H1 (cell line): ENCODE measurements around the gene GOLGA2. TPM values are rescaled to one million over a fixed set of nuclear protein-coding genes. Genes with fewer than 3 reads are reported as not detected.

ENCODE experiments used
- CTCF ChIA-PET: fragments of 300-600 bp; sonication (Branson Sonifier 250); formaldehyde crosslinking; loops from one replicate; lab custom pipeline; 2021; ENCODE audit not compliant: partially characterized antibody; lab: Charles Lee
- POLR2A ChIA-PET: fragments of 300-600 bp; sonication (Branson Sonifier 250); formaldehyde crosslinking; loops from one replicate; lab custom pipeline; 2021; ENCODE audit warnings: inconsistent platforms; ENCODE audit not compliant: partially characterized antibody; lab: Charles Lee
- DNase-seq, 2 experiments: peaks; one replicate each; pipeline versions ENCODE4 v3.0.0 to v3.0.0-alpha.2; 2010 to 2022; ENCODE audit warnings: low spot score in 2 of 2, low read depth in 1 of 2, mixed read lengths in 1 of 2
- FAIRE-seq: peaks from 2 replicates; lab custom pipeline; 2011; peaks lifted over from hg19 to GRCh38; lab: Jason Lieb, UNC
- H2AFZ ChIP-seq: 2 replicates; pipeline ENCODE4 v1.8.1; 2012; ENCODE audit warnings: low read length, inconsistent platforms
- H2AK5ac ChIP-seq: 2 replicates; pipeline ENCODE4 v1.6.1; 2013; ENCODE audit warnings: low read depth, low read length
- H2BK120ac ChIP-seq: replicated peaks from 2 replicates; pipeline ENCODE3; 2013; ENCODE audit warnings: low read depth, low read length, inconsistent platforms
- H2BK12ac ChIP-seq: 2 replicates; pipeline ENCODE4 v1.6.1; 2013; ENCODE audit warnings: low read depth, low read length
- H2BK15ac ChIP-seq: 2 replicates; pipeline ENCODE4 v1.6.1; 2013; ENCODE audit warnings: low read length
- H2BK20ac ChIP-seq: 2 replicates; pipeline ENCODE4 v1.6.1; 2013; ENCODE audit warnings: low read length
- H2BK5ac ChIP-seq: 2 replicates; pipeline ENCODE4 v1.6.1; 2013; ENCODE audit warnings: low read depth, low read length
- H3K14ac ChIP-seq: 2 replicates; pipeline ENCODE4 v1.6.1; 2013; ENCODE audit warnings: inconsistent platforms; ENCODE audit not compliant: insufficient read length
- H3K18ac ChIP-seq: 2 replicates; pipeline ENCODE4 v1.6.1; 2013; ENCODE audit warnings: low read length; ENCODE audit errors: extremely low read depth
- H3K23ac ChIP-seq: 2 replicates; pipeline ENCODE4 v1.6.1; 2013; ENCODE audit warnings: inconsistent platforms; ENCODE audit not compliant: insufficient read length
- H3K23me2 ChIP-seq: 2 replicates; pipeline ENCODE4 v1.6.1; 2013; ENCODE audit warnings: low read depth, low read length
- H3K27ac ChIP-seq: 2 replicates; pipeline ENCODE4 v1.6.1; 2011; ENCODE audit warnings: low read depth, low read length, inconsistent platforms
- H3K27me3 ChIP-seq, 4 experiments: replicated peaks in 1 of 4; 1 replicate in 1 of 4; 2 replicates in 3 of 4; pipeline versions ENCODE4 v1.6.1 to v1.8.1; 2011 to 2013; ENCODE audit warnings: low read length in 3 of 4, mild to moderate bottlenecking in 3 of 4, inconsistent platforms in 2 of 4, mixed read lengths in 2 of 4, moderate library complexity in 1 of 4; ENCODE audit not compliant: control insufficient read depth in 3 of 4, insufficient read depth in 3 of 4; ENCODE audit errors: extremely low read depth in 1 of 4
- H3K36me3 ChIP-seq, 4 experiments: 2 replicates each; pipeline versions ENCODE4 v1.6.1 to v1.8.1; 2011 to 2013; ENCODE audit warnings: mild to moderate bottlenecking in 4 of 4, low read length in 3 of 4, moderate library complexity in 2 of 4, control low read depth in 1 of 4, inconsistent platforms in 1 of 4; ENCODE audit not compliant: insufficient read depth in 4 of 4, control insufficient read depth in 2 of 4
- H3K4ac ChIP-seq: replicated peaks from 2 replicates; pipeline ENCODE3; 2013; ENCODE audit warnings: low read length, low read depth, mixed read lengths, inconsistent platforms; ENCODE audit not compliant: insufficient read length
- H3K4me1 ChIP-seq, 4 experiments: replicated peaks in 1 of 4; 1 replicate in 1 of 4; 2 replicates in 3 of 4; pipeline versions ENCODE4 v1.6.1 to v1.8.1; 2011 to 2013; ENCODE audit warnings: low read length in 3 of 4, inconsistent platforms in 2 of 4, mixed read lengths in 1 of 4; ENCODE audit not compliant: insufficient read depth in 4 of 4, control insufficient read depth in 3 of 4
- H3K4me2 ChIP-seq, 2 experiments: 2 replicates each; pipeline versions ENCODE4 v1.6.1 to v1.8.1; 2011 to 2013; ENCODE audit warnings: low read depth in 2 of 2, low read length in 2 of 2, control low read depth in 1 of 2, inconsistent platforms in 1 of 2, mild to moderate bottlenecking in 1 of 2; ENCODE audit not compliant: insufficient read depth in 1 of 2
- H3K4me3 ChIP-seq, 4 experiments: fragments of 200-600, 300-600 bp in 1 of 4; sonication (generic), shearing (Covaris generic), sonication (Bioruptor Twin) in 1 of 4; 2 replicates each; pipeline versions ENCODE4 v1.5.1 to v1.8.1; 2011 to 2016; ENCODE audit warnings: low read length in 4 of 4, low read depth in 3 of 4, control low read depth in 2 of 4, inconsistent platforms in 2 of 4, mild to moderate bottlenecking in 2 of 4, mixed read lengths in 1 of 4, moderate library complexity in 1 of 4; ENCODE audit not compliant: insufficient read depth in 2 of 4; ENCODE audit errors: extremely low read depth in 1 of 4
- H3K56ac ChIP-seq: replicated peaks from 2 replicates; pipeline ENCODE3; 2013; ENCODE audit warnings: low read depth, mild to moderate bottlenecking, mixed read lengths, low read length, inconsistent platforms; ENCODE audit not compliant: insufficient read length
- H3K79me1 ChIP-seq: 2 replicates; pipeline ENCODE4 v1.6.1; 2013; ENCODE audit warnings: low read depth, low read length, control low read depth
- H3K79me2 ChIP-seq, 2 experiments: 2 replicates each; pipeline versions ENCODE4 v1.6.1 to v1.8.1; 2012 to 2013; ENCODE audit warnings: low read length in 2 of 2, mild to moderate bottlenecking in 2 of 2, inconsistent platforms in 1 of 2; ENCODE audit not compliant: insufficient read depth in 2 of 2, control insufficient read depth in 1 of 2
- H3K9ac ChIP-seq, 4 experiments: replicated peaks in 1 of 4; 1 replicate in 1 of 4; 2 replicates in 3 of 4; pipeline versions ENCODE4 v1.6.1 to v1.8.1; 2011 to 2013; ENCODE audit warnings: low read depth in 3 of 4, low read length in 3 of 4, control low read depth in 2 of 4, mild to moderate bottlenecking in 2 of 4, moderate library complexity in 2 of 4, inconsistent platforms in 1 of 4; ENCODE audit errors: extremely low read depth in 1 of 4
- H3K9me3 ChIP-seq, 2 experiments: 2 replicates each; pipeline versions ENCODE4 v1.6.1 to v1.8.1; 2012 to 2013; ENCODE audit warnings: mild to moderate bottlenecking in 2 of 2, moderate library complexity in 2 of 2, control low read depth in 1 of 2, inconsistent platforms in 1 of 2, low read depth in 1 of 2, low read length in 1 of 2, mixed read lengths in 1 of 2; ENCODE audit not compliant: insufficient read depth in 2 of 2
- H4K20me1 ChIP-seq, 2 experiments: replicated peaks in 1 of 2; 2 replicates each; pipeline versions ENCODE3 to v1.8.1; 2011 to 2013; ENCODE audit warnings: inconsistent platforms in 2 of 2, low read length in 2 of 2, mild to moderate bottlenecking in 1 of 2; ENCODE audit not compliant: insufficient read depth in 2 of 2, control insufficient read depth in 1 of 2
- H4K5ac ChIP-seq: 2 replicates; pipeline ENCODE4 v1.6.1; 2013; ENCODE audit warnings: low read length, low read depth, mixed read lengths, inconsistent platforms; ENCODE audit not compliant: insufficient read length
- H4K8ac ChIP-seq: 2 replicates; pipeline ENCODE4 v1.8.0; 2013; ENCODE audit warnings: mild to moderate bottlenecking, moderate library complexity, low read length, inconsistent platforms; ENCODE audit not compliant: insufficient read depth; ENCODE audit errors: extremely low read depth
- H4K91ac ChIP-seq: replicated peaks from 2 replicates; pipeline ENCODE3; 2013; ENCODE audit warnings: low read length, mixed read lengths, inconsistent platforms; ENCODE audit not compliant: insufficient read length
- BACH1 ChIP-seq: IDR thresholded peaks from 2 replicates; pipeline ENCODE4 v1.6.1; 2012; ENCODE audit warnings: low read length, improper control_type of control experiment
- BCL11A ChIP-seq, 2 experiments: IDR thresholded peaks; one replicate each; pipeline ENCODE4 v1.6.1; 2011; ENCODE audit warnings: low read depth in 2 of 2, low read length in 2 of 2, mild to moderate bottlenecking in 2 of 2
- BRCA1 ChIP-seq: IDR thresholded peaks from 2 replicates; pipeline ENCODE4 v1.6.1; 2012; ENCODE audit warnings: low read depth, low read length, improper control_type of control experiment
- CEBPB ChIP-seq: IDR thresholded peaks from 2 replicates; pipeline ENCODE4 v1.6.1; 2012; ENCODE audit warnings: low read depth, low read length
- KDM5A ChIP-seq: fragments of 200-600 bp; IDR thresholded peaks from 2 replicates; pipeline ENCODE4 v1.7.1; 2012; ENCODE audit warnings: mild to moderate bottlenecking, low read length, inconsistent platforms, mixed read lengths
- SIRT6 ChIP-seq: IDR thresholded peaks from one replicate; pipeline ENCODE4 v1.7.1; 2012; ENCODE audit warnings: low read length, inconsistent platforms
- SIX5 ChIP-seq: IDR thresholded peaks from 2 replicates; pipeline ENCODE4 v1.6.1; 2011; ENCODE audit warnings: mild to moderate bottlenecking, low read depth, low read length
- WGBS, 2 experiments: shearing (Covaris generic) in 1 of 2; methylation state at CpG; one replicate each; pipeline versions ENCODE4 v1.1.6 to v1.1.7; 2013 to 2015; ENCODE audit warnings: low lambda C conversion rate in 2 of 2, mixed read lengths in 2 of 2, inconsistent platforms in 1 of 2, low coverage in 1 of 2, missing lambda C conversion rate in 1 of 2; ENCODE audit not compliant: insufficient replicate concordance in 2 of 2, insufficient coverage in 1 of 2, insufficient read length in 1 of 2; ENCODE audit errors: extremely low coverage in 1 of 2, missing lambda C conversion rate in 1 of 2; 5-methylcytosine and 5-hydroxymethylcytosine counted together
- polyA plus RNA-seq, 7 experiments: library from polyadenylated mRNA; depleted of rRNA in 3 of 7; stranded (reverse) in 5 of 7; unstranded in 2 of 7; fragments of >200 nt in 5 of 7; fragments of 200-250 nt in 2 of 7; gene quantifications; 1 replicate in 5 of 7; 2 replicates in 1 of 7; 4 replicates in 1 of 7; pipeline versions ENCODE4 v1.2.1 to v1.2.3, GENCODE V29; 2011 to 2013; ENCODE audit warnings: missing spikeins in 2 of 7, mixed read lengths in 2 of 7
- total RNA-seq: library from RNA; stranded (reverse); fragmentation: NEBNext Ultra II Directional; extraction: Animal tissue kit (Norgen Biotek cat#: 25700); gene quantifications from 2 replicates; pipeline ENCODE4 v1.2.1, GENCODE V29; 2021
- TF ChIP-seq, protein P1 (sequence below): IDR thresholded peaks from 2 replicates; pipeline ENCODE4 v1.6.1; 2012; ENCODE audit warnings: inconsistent platforms

The GOLGA2 gene
- total and polyA plus RNA-seq, 2 of the 8 experiments (the other 6 are each of a cell fraction or from before 2014, with no cell fraction given) = 13.1 to 43.6 TPM

DNA sequence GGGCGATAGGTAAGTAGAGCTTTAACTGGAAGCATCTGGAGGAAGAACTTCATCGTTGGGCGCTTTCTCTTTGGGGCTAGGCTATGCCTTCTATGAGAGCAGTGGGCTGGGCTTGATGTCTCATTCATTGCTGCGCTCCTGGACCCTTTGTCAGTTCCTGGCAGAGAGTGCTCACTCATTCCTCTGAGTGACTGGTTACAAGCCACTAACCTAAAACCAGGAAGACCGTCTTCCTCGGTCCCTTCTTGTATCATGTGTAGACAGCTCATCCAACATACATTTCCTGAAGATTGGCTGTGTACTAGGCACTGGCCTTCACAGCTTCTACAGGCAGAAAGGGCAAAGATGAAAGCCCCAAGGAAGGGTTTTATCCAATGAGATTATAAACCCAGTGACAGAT lies 6.7 kb upstream of the GOLGA2 start:
- no peak overlapping the region for H4K8ac ChIP-seq
- H3K27me3 ChIP-seq = no peaks in the 10 kb centered on the region
- H3K18ac ChIP-seq = no peak overlapping the region
- H3K56ac ChIP-seq = no peak overlapping the region
- no peaks in the 10 kb centered on the region; the same call in 1 of the 2 replicates for H3K23me2 ChIP-seq
- no peaks in the 10 kb centered on the region for H3K4me1 ChIP-seq
- no peak for TF ChIP-seq KDM5A
- TF ChIP-seq SIRT6 = no peak
- TF ChIP-seq CEBPB = no peak
- TF ChIP-seq, protein P1, sequence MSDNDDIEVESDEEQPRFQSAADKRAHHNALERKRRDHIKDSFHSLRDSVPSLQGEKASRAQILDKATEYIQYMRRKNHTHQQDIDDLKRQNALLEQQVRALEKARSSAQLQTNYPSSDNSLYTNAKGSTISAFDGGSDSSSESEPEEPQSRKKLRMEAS = no peak
- no peak for TF ChIP-seq BRCA1
- no peak for TF ChIP-seq SIX5
- no peak for TF ChIP-seq BCL11A (IDR thresholded peaks at IDR 0.05; ENCODE audit: low read depth in 2 of 2, low read length in 2 of 2)
- no peak for TF ChIP-seq BACH1
- no peak overlapping the region for H3K27ac ChIP-seq
- 98% methylated on average over 6 of the region's 6 CpGs; no CpG with 5 or more reads in 1 of the 2 experiments for WGBS, 2 experiments
- no peak overlapping the region for H2BK120ac ChIP-seq
- FAIRE-seq (no peak), DNase-seq (no peak)
- no peak overlapping the region for H2BK12ac ChIP-seq
- H2BK15ac ChIP-seq = no peak overlapping the region
- POLR2A ChIA-PET = interaction anchor here (0.9 to 1.1 kb wide), 2 partner anchors 21 to 54 kb away, joined by 3 read pairs; no protein-coding TSS in a partner anchor
- H3K9ac ChIP-seq = no peak overlapping the region
- H2AFZ ChIP-seq = no peak overlapping the region
- no peak overlapping the region for H3K23ac ChIP-seq
- H2BK20ac ChIP-seq = no peak overlapping the region
- CTCF ChIA-PET = interaction anchor here (0.6 to 1.0 kb wide), 3 partner anchors 80 to 171 kb away, joined by 3 to 5 read pairs (median 4); no protein-coding TSS in a partner anchor
- no peaks in the 10 kb centered on the region for H3K79me2 ChIP-seq
- no peak overlapping the region for H3K4ac ChIP-seq
- peaks cover 0 to 3% of the 10 kb centered on the region in 2 experiments for H4K20me1 ChIP-seq
- no peak overlapping the region for H3K4me2 ChIP-seq
- peaks cover 0 to 3% (median 1%) of the 10 kb centered on the region in 4 experiments; a peak in 2 of 8 replicates for H3K36me3 ChIP-seq
- no peak overlapping the region for H4K91ac ChIP-seq
- H3K79me1 ChIP-seq = no peaks in the 10 kb centered on the region
- no peak overlapping the region for H3K14ac ChIP-seq
- no peak overlapping the region for H2BK5ac ChIP-seq
- H4K5ac ChIP-seq = no peak overlapping the region
- no peaks in the 10 kb centered on the region for H3K9me3 ChIP-seq
- no peak overlapping the region for H3K4me3 ChIP-seq
- no peak overlapping the region for H2AK5ac ChIP-seq
